HG02973 (cell line): ENCODE measurements around the gene ALDH3A1.

Source experiments
- ATAC-seq: cut with Tn5 transposase; IDR thresholded peaks from one replicate; pipeline ENCODE4 v1.9.1; 2021; ENCODE audit warnings: moderate library complexity; ENCODE audit not compliant: unreplicated experiment

Gene ALDH3A1

DNA sequence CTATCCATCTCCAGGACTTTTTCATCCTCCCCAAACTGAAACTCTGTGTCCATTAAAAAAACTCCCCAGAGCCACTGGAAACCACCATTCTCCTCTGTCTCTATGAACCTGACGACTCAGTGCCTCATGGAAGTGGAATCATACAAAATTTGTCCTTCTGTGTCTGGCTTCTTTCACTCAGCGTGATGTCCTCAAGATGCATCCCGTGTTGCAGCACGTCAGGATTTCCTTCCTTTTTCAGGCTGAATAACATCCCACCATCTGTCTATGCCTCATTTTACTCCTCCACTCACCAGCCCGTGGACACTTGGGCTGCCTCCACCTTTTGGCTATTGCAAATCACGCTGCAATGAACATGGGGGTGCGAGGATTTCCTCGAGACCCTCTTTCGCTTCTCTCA is 12.6 kb upstream of the ALDH3A1 start:
- ATAC-seq = no peak

DNA sequence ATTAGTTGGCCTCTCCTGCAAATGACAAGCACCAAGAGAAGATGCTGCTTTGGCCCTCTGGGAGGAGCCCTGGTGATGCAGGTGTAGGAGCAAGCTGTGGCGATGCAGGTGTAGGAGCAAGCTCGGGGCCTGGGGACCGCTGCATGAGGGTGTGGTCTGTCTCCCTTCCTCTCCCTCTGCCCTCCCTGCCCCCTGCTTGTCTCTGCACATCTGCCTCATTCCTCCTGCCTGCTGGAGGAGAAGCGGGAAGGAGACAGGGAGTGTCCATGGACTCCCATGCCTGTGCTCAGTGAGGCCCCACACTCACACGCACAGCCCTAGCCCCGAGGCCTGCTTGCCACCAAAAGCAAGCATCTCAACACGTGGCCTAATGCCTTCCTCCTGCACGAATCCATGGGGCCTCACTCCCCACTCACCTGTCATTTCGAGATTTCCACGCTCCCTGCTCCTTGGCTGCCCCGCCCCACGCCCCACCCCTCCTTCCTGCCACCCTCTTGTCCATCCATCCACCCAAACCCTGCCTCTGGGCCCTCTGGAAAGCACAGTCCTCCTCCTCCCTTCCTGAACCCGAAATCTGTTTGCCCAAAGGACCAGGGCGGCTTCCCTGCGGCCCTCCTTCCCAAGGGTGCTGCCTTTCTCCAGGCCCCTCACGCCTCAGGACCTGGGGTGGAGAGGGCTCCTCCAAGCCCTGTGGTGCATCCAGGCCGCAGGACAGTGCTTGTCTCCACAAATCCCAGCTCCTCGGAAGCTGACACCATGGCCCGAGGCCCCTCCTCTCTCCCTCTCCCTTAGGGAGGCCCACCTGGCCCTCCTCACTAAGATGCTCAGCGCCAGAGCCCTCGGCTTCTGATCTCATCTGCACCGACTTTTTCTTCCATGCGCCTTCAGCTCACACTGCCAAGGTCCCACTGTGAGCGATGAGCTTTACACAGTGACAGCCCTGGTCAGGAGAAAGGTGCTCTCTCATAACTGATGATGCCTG is 11.8 kb upstream of the ALDH3A1 start:
- ATAC-seq = no peak

DNA sequence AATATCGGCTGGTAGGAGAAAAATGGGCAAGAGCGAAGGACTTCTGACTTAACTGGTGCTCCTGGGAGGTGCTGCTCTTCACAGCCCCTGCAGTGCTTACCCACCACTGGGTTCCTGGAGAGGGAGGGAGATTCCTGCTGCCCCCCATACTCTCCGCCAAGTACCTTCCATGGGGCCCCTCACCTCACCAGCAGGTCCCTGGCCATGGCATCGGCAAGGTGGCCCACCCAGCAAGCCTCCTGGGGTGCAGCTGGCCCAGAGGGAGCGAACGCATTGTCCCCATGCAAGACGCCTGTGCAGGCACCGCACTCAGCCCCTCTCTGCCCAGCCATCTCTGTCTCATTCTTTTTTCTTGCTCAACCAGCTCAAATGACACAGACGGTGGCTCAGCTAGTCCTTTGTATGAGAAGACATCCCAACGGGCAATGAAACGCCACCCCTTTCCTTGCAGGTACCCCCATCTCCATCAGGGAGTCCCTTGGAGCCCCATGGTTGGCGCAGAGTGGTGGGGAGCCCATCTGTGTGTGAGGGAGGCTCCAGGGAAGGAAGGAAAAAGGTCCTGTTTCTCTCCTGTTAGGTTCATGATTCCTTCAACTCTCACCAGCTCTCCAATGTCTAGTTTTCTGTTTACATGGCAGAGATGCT is 9.6 kb upstream of the ALDH3A1 start:
- no peak for ATAC-seq

DNA sequence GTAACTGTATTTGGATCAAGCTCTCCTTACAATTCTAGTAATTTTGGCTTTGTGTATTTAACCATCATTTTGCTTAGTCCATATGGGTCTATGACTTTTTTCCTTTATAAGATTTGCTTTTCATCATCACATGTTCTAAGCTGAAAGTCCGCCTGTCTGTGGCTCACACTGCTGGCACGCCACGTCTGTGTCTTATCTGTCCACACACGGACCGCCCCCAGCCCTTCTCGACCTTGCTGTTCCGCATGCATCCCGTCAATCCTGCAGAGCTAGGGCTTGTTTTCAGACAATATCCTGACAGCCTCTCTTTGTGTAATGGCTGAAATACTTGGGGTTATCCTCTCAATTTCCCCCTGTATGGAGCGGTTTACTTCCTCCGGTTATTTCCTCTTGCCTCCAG is 8.4 kb upstream of the ALDH3A1 start:
- ATAC-seq = no peak

DNA sequence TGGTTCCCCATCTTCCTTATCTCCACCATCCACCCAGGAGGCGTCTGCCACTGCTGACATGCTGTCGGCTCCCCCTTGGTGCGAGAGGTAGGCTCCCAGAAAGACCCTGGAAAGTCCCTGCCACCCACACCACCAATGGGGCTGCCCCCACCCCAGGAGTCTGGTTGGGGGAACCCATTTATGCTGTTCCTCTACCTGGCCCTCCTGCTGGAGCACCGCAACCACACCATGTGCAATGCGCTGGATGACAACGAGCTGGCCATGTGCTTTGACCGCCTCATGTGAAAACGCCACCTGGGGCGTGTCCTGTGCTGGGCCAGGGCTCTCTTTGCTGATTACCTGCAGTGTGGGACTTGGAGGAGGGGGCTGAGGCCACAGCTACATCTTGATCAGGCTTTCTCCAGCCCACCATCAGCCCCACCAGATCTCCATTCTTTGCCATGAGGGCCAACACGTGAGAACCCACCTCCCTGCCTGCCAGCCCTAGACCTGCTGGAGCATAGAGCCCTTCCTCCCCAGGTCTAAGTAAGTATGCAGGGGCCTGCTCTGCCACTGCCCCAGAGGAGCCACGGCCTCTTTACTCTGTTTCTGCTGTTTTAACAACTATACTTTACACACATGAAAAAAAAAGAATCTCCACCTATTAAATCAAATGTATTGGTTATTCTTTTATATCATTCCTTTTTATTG is 7.9 kb upstream of the ALDH3A1 start:
- no peak for ATAC-seq

DNA sequence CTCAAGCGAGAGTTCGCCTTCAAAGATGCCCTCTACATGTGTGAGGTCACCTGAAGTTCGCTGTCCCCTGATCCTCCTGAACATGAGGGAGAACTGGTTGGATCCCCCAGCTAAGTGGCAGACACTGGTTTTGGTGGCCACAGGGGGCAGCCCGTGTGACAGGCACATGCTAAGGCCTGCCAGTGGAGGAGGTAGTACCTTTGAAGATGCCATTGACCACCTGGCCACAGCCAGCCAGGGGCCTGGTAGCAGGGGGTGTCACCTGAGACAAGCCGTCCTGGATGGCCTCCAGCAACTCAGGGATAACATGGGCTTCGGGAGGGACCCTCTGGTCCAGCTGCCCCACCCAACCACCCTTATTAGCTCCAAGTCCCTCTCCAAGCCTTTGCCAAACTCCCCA is 7.3 kb upstream of the ALDH3A1 start:
- ATAC-seq = no peak

DNA sequence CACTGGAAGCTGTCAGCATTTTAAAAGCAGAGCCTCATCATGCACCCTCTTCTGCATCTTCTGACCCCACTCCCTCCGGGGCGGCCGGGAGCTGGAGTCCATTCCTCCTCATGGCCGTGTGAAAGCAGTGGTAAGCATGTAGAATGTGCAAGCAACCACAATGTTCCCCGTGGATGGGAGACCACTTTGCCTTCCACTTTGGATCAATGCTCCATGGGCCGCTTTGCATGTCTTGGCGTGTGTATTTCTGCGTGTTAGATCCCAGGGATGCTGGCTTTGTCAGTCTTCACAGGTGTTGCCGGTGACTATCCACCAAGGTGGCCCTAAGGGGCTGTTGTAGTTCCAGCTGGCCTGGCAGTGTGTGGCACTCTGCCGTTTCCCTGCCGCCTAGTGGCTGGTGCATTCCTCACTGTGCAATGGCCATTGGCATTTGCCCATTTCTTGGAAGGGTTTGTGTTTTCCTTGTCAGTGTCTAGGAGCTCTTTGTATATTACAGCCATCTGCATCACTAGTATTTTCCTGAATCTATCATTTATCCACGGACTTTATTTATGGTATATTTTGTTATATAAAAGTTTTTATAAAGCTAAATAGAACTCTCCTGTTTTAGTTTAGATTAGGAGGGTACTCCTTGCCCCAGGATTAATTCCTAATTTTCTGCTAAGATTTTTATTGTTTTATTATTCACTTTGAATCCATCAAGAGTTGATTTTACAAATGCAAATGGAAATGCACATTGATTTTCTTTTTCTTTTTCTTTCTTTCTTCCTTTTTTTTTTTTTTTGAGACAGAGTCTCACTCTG is 5.8 kb upstream of the ALDH3A1 start:
- no peak for ATAC-seq

DNA sequence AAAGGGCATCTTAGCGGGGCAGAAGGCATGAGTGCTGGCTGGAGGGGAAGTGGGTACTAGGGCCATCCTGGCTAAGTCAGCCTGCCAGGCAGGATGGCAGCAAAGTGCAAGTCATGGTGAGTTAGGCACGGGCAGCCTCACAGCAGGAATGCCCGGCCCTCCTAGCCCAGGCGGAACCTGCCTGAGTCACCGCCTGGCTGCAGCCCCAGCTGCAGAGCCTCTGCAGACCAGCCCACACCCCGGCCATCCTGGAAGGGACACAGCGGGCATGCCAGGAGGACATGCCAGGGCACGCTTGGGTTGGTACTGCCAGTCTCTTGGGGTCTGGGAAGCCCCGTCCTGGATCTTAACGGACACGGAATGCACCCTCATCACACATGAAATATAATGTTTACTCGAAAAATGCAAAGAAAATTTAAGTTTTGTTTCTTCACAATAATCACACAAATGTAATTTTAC is 5.0 kb upstream of the ALDH3A1 start:
- ATAC-seq = no peak

DNA sequence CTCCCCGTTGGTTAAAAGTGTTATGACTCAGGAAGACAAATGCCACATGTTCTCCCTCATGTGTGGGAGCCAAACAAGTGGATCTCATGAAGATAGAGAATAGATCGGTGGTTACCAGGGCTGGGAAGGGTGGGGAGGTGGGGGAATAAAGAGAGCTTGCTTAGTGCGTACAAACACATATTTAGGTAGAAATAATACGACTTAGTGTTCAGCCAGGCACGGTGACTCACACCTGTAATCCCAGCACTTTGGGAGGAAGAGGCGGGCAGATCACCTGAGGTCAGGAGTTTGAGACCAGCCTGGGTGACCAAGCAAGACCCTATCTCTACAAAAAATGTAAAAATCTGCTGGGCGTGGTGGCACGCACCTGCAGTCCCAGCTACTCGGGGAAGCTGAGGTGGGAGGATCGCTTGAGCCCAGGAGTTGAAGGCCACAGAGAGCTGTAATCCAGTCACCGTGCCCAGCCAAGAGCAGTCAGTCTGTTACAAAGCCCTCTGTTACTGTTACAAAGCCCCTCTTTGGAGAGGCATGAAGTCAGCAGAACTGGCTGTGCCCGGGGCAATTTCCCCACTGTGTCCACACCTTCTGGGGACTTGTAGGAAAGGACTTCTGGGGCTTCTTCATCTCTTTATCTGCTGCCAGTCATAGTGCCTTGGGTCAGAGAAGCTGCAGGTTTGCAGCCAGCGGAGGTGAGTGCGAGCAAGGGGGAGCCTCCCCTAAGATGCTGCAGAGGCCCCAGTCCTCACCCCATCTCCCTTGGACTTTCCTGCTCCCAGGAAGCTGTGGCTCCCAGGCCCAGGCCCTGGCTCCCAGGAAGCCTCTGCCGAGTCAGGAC is 4.3 kb upstream of the ALDH3A1 start:
- no peak for ATAC-seq

DNA sequence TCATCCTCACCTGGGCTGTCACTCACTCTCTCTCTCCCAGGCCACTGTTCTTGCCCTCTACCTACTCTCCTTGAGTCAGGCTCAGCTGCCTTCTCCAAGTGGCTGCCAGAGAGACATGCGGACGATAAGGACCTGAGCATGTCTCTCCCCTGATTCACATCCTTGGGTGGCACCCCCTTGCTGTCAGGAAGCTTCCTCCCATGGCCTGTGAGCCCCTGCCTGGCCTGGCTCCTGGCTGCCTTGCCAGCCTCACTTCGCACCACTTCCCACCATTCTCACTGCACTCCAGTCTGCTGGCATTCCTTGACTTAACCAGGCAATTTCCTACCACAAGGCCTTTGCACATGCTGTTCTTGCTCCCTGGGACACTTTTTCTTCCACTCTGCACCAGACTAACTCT is 2.7 kb upstream of the ALDH3A1 start:
- no peak for ATAC-seq

DNA sequence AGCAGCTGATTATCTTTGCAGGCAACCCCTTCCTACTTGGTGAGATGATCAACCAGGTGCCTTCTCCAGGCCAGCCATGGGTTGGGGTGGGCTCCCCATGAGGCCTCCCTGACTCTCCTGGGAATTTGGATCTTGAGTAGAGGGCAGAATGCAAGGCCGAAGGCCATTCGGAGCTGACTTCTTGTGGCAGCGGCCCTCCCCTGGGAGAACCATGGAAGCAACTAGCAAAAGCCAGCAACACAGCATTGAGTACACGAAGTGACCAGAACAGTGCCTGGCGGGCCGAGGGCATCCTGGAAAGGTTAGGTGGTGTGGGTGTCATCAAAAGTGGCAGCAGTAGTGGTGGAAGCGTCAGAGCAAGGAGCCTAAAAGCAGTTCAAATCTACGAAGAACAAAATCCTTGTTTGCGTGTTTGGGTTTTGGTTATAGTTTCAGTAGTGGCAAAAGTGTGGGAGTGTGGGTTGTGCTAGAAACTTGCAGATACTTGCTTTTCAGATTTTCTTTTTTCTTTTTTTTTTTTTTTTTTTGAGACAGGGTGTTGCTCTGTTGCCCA is 2.0 kb upstream of the ALDH3A1 start:
- ATAC-seq = no peak

DNA sequence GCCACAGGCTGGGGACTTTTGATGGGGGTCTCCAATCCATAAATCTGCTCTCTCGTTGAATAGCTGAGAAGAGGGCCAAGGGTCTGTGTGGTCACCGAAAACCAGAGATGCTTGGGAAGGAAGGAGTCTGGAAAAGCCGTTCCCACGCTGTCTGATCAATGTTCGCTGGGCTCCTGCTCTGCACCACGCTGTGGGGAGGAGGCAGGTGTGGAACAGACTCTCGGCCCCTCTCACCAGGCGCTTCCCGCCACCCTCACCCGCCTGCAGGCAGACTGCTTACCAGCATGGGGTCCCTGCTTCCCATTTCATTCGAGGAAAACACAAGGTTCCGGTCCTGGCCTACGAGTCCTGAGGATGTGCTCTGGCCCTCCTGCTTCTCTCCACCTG is 702 bp upstream of the ALDH3A1 start:
- no peak for ATAC-seq

DNA sequence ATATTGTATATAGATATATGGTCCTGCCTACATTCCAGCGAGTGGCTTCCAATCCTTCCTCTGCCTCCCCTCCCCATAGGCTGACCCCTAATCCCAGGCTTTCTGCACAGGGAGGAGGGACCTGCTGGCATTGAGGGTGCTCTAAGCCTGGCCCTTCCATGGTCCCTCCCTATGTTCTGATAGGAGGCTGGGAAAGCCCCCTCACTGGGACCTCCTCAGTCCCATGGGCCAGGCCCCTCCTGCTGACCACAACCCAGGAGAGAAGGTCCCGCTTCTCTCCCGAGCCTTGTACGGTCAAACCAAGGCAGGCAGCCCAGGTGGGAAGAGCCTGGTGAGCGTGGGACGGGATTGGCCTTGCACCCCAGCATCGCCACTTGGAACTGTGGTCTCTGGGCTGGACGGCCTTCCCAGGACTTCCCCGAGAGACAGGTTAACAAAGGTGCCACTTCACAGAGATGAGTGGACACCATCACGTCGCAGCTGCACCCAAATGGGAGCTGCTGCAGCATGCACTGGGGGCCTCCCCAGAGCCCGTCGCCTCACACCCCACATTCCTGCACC is 859 bp downstream of the ALDH3A1 start:
- ATAC-seq = no peak

DNA sequence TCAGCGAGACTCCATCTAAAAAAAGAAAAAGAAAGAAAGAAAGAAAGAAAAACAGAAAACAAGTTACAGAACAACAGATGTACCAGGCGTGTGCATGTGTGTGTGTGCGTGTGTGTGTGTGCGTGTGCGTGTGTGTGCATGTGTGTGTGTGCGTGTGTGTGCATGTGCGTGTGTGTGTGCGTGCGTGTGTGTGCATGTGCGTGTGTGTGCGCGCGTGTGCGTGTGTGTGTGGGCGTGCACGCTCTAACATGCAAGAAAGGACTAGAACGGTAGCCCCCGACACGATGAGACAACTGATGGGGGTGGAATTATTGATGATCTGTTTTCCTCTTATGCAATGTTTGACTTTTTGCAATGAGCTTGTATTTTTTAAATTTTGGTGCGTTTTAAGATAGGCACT is 1.6 kb downstream of the ALDH3A1 start:
- no peak for ATAC-seq

DNA sequence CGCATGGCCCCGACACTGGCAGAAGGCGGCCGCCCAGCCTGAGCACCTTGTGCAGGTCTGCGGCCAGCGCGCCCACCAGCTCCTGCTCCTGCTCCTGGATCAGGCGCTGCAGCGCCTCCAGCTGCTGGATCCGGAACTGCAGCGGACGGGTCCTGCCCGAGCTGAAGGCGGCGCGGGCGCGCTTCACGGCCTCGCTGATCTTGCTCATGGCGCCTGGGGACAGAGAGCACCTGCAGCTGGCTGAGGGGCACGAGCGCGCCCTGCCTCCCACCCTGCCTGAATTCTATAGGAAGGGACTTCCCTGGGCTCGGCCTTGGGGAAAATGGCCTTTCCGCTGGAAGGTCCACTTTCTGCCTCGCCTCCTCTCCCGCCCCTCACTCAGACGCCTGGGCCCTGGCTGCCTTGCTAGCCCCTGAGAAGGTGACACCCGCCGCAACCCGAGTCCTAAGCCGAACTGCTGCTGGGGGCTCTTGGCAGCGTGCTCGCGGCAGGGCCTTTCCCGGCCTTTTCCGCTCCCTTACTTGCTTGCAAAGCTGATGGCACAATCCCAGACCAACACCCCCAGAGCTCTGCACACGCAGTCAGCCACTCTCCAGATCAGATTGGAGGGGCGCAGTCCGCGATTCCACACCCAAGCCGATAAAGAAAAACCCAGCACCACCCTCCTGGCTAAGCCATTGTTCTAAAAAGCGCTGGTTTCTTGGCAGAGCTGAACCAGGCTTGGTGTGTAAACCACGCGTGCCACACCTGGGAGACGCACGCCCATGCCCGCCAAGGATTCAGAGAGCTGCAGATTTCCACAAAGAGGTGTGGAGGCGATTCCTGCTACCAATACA is 3.0 kb downstream of the ALDH3A1 start:
- no peak for ATAC-seq

DNA sequence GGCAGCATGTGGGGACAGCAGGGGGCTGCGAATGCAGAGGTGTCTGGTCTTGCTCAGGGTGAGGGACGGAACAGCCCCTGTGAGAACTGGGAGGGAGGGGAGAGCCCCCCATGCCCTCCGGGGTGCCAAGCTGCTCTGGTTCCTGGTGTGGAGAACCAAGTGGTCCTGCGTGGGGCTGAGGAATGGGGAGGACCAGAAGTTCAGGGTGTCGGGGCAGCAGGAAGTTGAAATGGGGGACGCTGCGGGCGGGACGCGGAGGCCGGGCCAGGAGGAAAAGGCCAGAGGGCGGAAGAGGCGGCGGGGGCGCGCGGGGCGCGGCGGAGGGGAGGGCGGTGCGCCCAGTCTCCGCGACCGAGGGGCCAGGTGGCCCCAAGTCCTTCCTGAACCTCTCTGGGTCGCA is 3.6 kb downstream of the ALDH3A1 start:
- ATAC-seq = no peak

DNA sequence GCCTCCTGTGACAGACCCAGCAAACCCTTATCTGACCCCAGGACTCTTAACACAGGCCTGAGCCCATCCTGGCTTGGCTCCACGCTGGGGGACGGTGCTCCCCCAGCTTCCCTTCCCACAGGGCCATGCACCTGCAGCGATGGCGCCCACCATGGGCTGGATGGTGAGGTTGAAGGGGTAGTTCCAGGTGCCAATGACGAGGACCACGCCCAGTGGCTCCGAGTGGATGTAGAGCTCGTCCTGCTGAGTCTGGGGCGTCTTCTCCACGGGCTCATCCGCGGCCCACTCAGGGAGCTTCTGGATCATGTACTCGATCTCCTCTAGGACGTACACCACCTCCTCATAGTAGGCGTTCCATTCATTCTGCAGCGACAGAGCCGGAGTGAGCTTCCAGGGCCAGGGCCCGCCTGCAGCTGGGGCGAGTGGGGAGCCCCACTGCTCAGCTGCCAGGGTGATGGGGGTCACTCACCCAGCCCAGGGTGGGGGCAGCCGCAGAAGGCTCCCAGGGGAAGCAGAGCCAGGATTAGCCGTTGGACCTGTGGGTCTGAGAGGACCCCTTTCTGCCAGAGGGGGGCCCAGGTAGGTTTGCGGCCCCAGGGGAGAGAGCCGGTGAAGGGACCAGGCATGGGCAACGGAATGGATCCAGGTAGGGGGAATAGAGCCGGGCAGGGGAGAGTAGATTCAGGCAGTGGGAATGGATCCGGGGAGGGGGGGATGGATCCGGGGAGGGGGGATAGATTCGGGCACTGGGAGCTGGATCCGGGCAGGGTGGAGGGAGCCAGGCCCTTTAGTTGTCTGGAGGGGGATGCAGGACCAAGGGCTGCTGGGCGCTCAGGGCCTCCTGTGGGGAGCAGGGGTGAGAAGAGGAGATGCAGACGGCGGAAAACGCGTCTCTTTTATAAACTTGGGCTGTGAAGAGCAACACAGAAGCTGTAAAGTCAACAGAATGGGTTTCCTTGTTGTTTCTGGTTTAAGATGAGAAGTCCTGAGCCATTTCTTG is 4.7 kb downstream of the ALDH3A1 start:
- no peak for ATAC-seq
